Measurements from ENCODE around the gene SLC49A4.
A peak's percentile ranks its signal among the peaks of the same experiment; 100 is the strongest.
"Not testable (repeated sequence)": the region's sequence is repeated elsewhere in the genome, so short reads cannot be mapped to it uniquely, and the experiment has no call there.

Gene SLC49A4, protein sequence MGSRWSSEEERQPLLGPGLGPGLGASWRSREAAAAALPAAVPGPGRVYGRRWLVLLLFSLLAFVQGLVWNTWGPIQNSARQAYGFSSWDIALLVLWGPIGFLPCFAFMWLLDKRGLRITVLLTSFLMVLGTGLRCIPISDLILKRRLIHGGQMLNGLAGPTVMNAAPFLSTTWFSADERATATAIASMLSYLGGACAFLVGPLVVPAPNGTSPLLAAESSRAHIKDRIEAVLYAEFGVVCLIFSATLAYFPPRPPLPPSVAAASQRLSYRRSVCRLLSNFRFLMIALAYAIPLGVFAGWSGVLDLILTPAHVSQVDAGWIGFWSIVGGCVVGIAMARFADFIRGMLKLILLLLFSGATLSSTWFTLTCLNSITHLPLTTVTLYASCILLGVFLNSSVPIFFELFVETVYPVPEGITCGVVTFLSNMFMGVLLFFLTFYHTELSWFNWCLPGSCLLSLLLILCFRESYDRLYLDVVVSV

GRCh38 chr3:122794779-122795673 is at the start of gene SLC49A4:
Gene SLC49A4 (plus strand): TSS chr3:122795069. CDS start chr3:122795193, 124 bp downstream.
- H3K4me3 ChIP-seq (ENCODE audit: low read depth, low read length): peak within 1 kb of the TSS; percentile 75

GRCh38 chr3:122745369-122746021 is 49.4 kb upstream of the SLC49A4 start:
- H3K4me3 ChIP-seq (ENCODE audit: low read depth, low read length): no peak overlapping the region

DNA sequence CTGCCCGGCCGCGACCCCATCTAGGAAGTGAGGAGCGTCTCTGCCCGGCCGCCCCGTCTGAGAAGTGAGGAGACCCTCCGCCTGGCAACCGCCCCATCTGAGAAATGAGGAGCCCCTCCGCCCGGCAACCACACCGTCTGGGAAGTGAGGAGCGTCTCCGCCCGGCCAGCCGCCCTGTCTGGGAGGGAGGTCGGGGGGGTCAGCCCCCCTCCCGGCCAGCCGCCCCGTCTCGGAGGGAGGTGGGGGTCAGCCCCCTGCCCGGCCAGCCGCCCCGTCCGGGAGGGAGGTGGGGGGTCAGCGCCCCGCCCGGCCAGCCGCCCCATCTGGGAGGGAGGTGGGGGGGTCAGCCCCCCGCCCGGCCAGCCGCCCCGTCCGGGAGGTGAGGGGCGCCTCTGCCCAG is 47.6 kb upstream of the SLC49A4 start:
- H3K4me3 ChIP-seq (ENCODE audit: low read depth, low read length): not testable (repeated sequence)

- no peak overlapping the region for H3K4me3 ChIP-seq (ENCODE audit: low read depth, low read length)
Measured at GRCh38 chr3:122748347-122748746, 46.5 kb upstream of the SLC49A4 start.

GRCh38 chr3:122754929-122755328 is 39.9 kb upstream of the SLC49A4 start:
- no peak overlapping the region for H3K4me3 ChIP-seq (ENCODE audit: low read depth, low read length)

DNA sequence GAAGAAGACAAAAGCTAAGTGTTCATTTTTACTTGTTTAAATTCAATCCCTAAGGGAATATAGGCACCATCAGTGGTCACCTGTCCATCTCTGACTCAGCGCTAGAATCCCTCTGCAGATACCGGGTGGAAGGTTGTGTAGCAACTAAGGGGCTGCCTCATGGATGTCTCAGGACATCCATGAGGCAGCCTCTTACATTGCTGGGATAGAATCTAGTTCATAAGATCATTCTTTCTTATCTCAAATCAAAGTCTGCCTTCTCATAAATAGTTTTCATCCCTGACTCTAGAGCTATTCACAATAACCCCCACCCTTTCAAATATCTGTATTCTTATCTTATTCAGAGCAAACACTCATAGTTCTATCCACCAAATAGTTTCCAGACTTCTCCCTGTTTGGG is 39.4 kb upstream of the SLC49A4 start:
- H3K4me3 ChIP-seq (ENCODE audit: low read depth, low read length): no peak overlapping the region

DNA sequence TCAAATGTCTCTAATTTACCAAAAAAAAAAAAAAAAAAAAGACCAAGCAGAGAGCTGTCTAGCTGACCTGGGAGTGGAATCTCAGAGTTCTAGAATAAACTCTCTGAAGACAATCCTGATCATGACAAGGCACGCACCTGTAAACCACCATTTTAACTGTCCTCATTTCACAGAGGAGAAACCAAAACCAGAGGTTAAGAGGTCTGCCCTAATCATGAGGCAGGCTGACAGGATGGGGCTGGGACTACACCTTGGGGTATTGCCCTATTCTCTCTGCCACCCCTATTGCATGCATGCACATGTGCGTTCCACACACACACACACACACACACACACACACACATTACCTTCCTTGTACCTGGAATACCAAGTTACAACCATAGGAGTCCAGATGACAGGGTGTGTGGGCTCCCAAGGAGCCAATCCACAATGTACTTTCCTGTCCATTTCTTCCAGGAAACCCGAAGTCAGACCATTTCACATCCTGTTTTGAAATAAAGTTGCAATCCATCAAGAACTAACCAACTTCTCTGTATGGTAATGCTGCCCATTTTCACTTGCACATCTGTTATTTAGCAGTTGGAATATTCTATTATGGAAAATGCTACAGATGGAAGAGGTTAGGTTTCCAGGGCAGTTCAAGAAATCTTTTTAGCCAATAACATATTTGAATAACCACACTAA is 35.9 kb upstream of the SLC49A4 start:
- H3K4me3 ChIP-seq (ENCODE audit: low read depth, low read length): no peak overlapping the region

DNA sequence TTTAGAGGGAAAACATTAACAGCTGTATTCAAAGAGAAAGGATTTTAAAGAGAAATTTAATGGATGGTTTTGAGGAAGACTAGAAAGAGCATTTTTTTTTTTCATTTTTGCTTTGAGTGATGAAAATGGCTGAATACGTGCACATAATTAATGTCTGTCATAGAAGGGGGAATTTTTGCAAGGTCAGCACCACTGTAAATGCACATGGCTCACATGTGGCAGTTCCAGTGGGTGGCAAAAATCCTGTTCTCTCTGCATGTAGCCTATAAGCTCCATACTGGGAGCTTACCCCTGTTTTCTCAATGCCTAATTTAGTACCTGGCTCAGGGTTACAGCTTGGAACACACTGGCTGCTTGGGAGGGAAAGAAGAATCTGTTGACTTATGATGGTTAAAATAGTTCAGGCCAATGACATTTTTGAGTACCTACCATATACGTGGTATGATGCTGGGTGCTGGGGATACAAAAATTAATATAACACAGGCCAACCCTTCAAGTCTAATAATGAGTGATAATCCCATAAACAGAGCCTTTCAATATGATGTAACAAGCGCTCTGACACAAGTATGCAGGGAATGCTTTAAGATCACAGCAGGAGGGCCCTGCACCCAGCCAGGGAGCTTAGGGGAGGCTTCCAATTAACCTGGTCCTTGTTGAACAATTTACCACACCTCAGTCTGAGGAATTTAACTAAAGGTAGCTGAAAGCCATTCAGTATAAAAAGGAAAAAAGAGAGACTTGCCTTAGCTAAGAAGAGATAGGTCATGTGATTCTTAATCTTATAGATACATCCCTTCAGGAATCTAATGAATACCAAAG is 34.2 kb upstream of the SLC49A4 start:
- no peak overlapping the region for H3K4me3 ChIP-seq (ENCODE audit: low read depth, low read length)

- no peak overlapping the region for H3K4me3 ChIP-seq (ENCODE audit: low read depth, low read length)
Measured at GRCh38 chr3:122766430-122766829, 28.4 kb upstream of the SLC49A4 start.

DNA sequence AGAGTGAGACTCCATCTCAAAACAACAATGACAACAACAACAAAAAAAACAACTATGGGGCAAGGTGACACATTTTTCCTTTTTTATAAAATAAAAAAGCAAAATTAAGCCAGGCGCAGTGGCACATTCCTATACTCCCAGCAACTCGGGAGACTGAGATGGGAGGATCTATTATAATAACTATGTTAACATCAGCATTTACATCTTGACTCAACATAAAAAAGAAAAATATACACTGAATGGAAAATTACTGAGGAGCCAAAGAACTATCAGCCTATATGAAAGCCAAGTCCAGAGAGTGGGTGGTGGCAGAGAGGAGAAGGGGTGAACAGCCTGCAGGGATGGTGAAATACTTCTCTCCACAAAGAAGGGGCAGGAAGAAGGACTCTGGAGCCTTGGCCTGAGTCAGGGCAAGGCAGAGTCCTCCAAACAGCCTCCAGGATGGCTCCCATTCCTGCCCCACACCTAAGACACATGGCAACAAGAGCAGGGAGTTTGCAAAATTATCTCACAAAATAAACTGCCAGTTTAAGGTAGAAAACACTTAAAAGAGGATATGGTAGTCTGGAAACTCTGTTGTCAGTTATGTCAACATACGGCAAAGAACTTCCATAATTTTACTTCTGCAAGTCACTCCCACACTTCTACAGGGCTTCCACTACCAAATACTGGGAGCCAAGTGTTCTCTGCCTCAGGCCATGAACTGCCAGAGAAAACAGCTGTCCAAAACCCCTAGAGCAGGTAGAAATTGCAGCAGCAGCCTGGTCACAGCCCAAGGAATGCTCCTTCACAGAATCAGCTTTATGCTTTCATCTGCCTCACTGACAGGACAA is 27.1 kb upstream of the SLC49A4 start:
- no peak overlapping the region for H3K4me3 ChIP-seq (ENCODE audit: low read depth, low read length)

GRCh38 chr3:122770521-122771202 is 24.2 kb upstream of the SLC49A4 start:
- no peak overlapping the region for H3K4me3 ChIP-seq (ENCODE audit: low read depth, low read length)

DNA sequence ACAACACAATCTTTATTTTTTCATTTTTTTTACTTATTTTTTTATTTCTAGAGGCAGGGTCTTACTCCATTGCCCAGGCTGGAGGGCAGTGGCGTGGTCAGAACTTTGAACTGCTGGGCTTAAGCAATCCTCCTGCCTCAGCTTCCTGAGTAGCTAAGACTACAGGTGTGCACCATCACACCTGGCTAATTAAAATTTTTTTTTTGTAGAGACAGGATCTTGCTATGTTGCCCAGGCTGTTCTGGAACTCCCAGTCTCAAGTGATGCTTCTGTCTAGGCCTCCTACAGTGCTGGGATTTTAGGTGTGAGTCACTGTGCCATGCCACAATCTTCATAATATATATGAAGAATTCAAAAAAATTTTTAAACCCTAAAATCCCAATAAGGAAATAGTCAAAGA is 22.0 kb upstream of the SLC49A4 start:
- no peak overlapping the region for H3K4me3 ChIP-seq (ENCODE audit: low read depth, low read length)

DNA sequence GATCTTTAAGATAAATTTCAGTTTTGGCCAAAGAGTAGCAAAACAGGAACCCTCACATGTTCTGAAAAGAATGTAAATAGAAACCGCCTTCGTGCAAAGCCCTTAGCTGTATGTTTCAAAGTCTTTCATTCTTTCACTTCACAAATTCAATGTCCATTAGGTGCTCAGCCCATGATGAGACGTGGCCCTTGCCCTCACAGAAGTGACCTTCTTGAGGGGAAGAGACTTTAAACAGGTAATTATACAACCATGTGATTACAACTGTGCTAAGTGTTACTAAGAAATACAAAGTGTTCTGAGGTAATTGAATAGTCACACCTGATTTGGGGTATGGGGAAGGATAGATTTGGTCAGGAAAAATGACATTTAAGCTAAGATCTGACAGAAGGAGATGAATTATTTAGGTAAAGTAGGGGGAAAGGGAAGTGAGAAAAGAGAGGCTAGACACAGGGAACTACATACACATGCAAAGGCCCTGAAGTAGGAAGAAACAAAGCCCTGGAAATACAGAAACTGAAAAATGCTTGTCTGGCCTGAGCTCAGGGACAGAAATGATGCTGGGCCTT is 20.8 kb upstream of the SLC49A4 start:
- no peak overlapping the region for H3K4me3 ChIP-seq (ENCODE audit: low read depth, low read length)

GRCh38 chr3:122774564-122774963 is 20.3 kb upstream of the SLC49A4 start:
- H3K4me3 ChIP-seq (ENCODE audit: low read depth, low read length): no peak overlapping the region

GRCh38 chr3:122776675-122777468 is 18.0 kb upstream of the SLC49A4 start:
- H3K4me3 ChIP-seq (ENCODE audit: low read depth, low read length): no peak overlapping the region

DNA sequence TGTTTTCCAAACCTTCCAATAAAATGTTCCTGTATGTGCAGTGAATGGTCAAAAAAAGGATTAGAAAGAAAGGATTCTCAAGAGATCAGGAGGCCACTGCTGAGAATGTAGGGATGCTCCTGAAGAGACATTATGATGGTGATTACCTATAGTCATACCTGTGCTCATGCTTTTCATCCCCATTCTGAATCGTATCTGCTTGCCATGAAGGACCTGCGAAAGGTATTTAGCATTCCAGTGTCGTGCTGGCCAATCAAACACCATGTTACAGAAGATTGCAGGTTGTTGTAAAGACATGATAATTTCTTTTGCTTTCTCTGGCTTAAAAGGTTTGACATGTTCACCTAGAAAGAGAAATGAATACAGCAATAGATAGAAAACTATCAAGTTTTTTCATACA is 17.3 kb upstream of the SLC49A4 start:
- no peak overlapping the region for H3K4me3 ChIP-seq (ENCODE audit: low read depth, low read length)

- H3K4me3 ChIP-seq (ENCODE audit: low read depth, low read length): no peak overlapping the region
Measured at GRCh38 chr3:122782804-122783203, 12.1 kb upstream of the SLC49A4 start.
